ENCODE results near the gene ASXL2. TPM values are rescaled to one million over a fixed set of nuclear protein-coding genes. Genes with fewer than 3 reads are reported as not detected.

The ASXL2 gene
- total RNA-seq, 1 donor from 2014 or later = 38.4 TPM

- TF ChIP-seq CTCF (IDR thresholded peaks at IDR 0.05) = no peak
- DNase-seq = no peak
- Mint-ChIP-seq H3K4me1 (peaks cover 20% of the 10 kb centered on the region), H3K4me3 (no peak overlapping the region), H3K27ac (no peak overlapping the region), H3K27me3 (no peaks in the 10 kb centered on the region), H3K36me3 (ENCODE audit: low read depth) (peaks cover 30% of the 10 kb centered on the region), H3K9me3 (no peaks in the 10 kb centered on the region)
- CTCF ChIA-PET = no interaction called here
- no peak for ATAC-seq (ENCODE audit: low read depth)
- POLR2A ChIA-PET = no interaction called here
- intact Hi-C loops (cut with micrococcal nuclease) = no loop called here
Measured at GRCh38 chr2:25738383-25739343, 139.6 kb downstream of the ASXL2 start.

- POLR2A ChIA-PET = no interaction called here
- no peak overlapping the region for H3K27ac Mint-ChIP-seq
- no peak for DNase-seq
- H3K4me3 Mint-ChIP-seq = no peak overlapping the region
- no peak for ATAC-seq (ENCODE audit: low read depth)
- CTCF ChIA-PET = no interaction called here
- intact Hi-C loops (cut with micrococcal nuclease) = no loop called here
- peaks cover 3% of the 10 kb centered on the region for H3K4me1 Mint-ChIP-seq
- TF ChIP-seq CTCF (IDR thresholded peaks at IDR 0.05) = no peak
- no peaks in the 10 kb centered on the region for H3K27me3 Mint-ChIP-seq
- peaks cover 14% of the 10 kb centered on the region for H3K36me3 Mint-ChIP-seq (ENCODE audit: low read depth)
- no peaks in the 10 kb centered on the region for H3K9me3 Mint-ChIP-seq
Measured at GRCh38 chr2:25736899-25737515, 141.3 kb downstream of the ASXL2 start.

GRCh38 chr2:25735835-25736234, 142.5 kb downstream of the ASXL2 start:
- TF ChIP-seq CTCF (IDR thresholded peaks at IDR 0.05) = no peak
- Mint-ChIP-seq H3K4me3 (no peak overlapping the region), H3K27ac (no peak overlapping the region), H3K36me3 (ENCODE audit: low read depth) (peaks cover 7% of the 10 kb centered on the region), H3K4me1 (no peaks in the 10 kb centered on the region), H3K27me3 (no peaks in the 10 kb centered on the region), H3K9me3 (no peaks in the 10 kb centered on the region)
- no peak for DNase-seq
- ChIA-PET POLR2A (no interaction called here), CTCF (no interaction called here)
- no peak for ATAC-seq (ENCODE audit: low read depth)
- intact Hi-C loops (cut with micrococcal nuclease) = no loop called here

GRCh38 chr2:25728559-25728958, 149.7 kb downstream of the ASXL2 start:
- CTCF ChIA-PET = no interaction called here
- ATAC-seq (ENCODE audit: low read depth) (no peak), DNase-seq (no peak)
- POLR2A ChIA-PET = no interaction called here
- TF ChIP-seq CTCF (IDR thresholded peaks at IDR 0.05) = no peak
- no peaks in the 10 kb centered on the region for H3K4me1 Mint-ChIP-seq
- H3K27ac Mint-ChIP-seq = no peak overlapping the region
- intact Hi-C loops (cut with micrococcal nuclease) = no loop called here
- H3K36me3 Mint-ChIP-seq (ENCODE audit: low read depth) = no peaks in the 10 kb centered on the region
- H3K27me3 Mint-ChIP-seq = no peaks in the 10 kb centered on the region
- H3K4me3 Mint-ChIP-seq = no peak overlapping the region
- H3K9me3 Mint-ChIP-seq = no peaks in the 10 kb centered on the region

DNA sequence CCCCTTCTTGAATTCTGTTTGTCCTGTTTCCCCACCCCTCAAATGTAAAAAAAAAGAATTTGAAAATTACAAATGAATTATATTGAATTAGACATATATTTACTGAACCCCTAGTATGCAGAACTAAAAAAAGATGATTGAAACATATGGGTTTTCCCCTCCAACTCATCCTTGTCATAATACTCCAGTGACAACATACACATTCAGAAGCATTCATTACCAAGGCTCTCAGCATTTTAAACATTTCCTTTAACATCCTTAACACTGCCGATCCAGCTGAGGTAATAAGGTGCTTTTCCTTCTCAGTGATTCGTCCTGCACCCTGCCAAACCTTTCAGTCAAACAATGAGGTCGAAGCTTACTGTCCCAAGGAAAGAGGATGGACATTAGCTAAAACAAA, 151.8 kb downstream of the ASXL2 start:
- Mint-ChIP-seq H3K36me3 (ENCODE audit: low read depth) (no peaks in the 10 kb centered on the region), H3K4me3 (no peak overlapping the region), H3K27me3 (no peaks in the 10 kb centered on the region), H3K9me3 (no peaks in the 10 kb centered on the region), H3K27ac (no peak overlapping the region), H3K4me1 (no peaks in the 10 kb centered on the region)
- no peak for TF ChIP-seq CTCF (IDR thresholded peaks at IDR 0.05)
- ATAC-seq (ENCODE audit: low read depth) (no peak), DNase-seq (no peak)
- ChIA-PET POLR2A (no interaction called here), CTCF (no interaction called here)
- intact Hi-C loops (cut with micrococcal nuclease) = no loop called here

Data from activated B cell treated with CpG ODN at 0.5 μM for 24 hours (primary cell).